HG02642 (cell line): ENCODE results near the gene SIRPG.
"Not testable (repeated sequence)": the region's sequence is repeated elsewhere in the genome, so short reads cannot be mapped to it uniquely, and the experiment has no call there.

ENCODE experiments used
- ATAC-seq: cut with Tn5 transposase; IDR thresholded peaks from one replicate; pipeline ENCODE4 v1.9.1; 2021; ENCODE audit warnings: mild to moderate bottlenecking; ENCODE audit not compliant: unreplicated experiment, poor library complexity

The SIRPG gene

DNA sequence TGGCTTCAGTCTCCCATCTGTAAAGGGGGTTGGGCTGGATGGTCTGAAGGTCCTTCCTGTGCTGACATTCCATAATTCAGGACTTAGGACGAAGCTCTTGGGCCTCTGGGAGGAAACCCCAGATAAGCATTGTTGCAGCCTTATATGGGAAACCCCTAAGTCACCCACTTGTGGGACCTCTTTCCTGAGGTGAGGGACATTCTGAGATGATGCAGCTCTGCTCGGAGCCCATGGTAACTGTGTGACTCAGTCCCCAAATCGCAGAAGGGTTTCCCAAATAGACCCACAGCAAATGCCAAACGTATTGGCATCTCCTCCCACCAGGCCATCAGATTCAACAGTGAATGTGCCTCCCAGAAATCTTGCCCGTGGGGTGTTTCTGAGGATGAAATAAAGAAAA lies 47.2 kb downstream of the SIRPG start:
- not testable (repeated sequence) for ATAC-seq

DNA sequence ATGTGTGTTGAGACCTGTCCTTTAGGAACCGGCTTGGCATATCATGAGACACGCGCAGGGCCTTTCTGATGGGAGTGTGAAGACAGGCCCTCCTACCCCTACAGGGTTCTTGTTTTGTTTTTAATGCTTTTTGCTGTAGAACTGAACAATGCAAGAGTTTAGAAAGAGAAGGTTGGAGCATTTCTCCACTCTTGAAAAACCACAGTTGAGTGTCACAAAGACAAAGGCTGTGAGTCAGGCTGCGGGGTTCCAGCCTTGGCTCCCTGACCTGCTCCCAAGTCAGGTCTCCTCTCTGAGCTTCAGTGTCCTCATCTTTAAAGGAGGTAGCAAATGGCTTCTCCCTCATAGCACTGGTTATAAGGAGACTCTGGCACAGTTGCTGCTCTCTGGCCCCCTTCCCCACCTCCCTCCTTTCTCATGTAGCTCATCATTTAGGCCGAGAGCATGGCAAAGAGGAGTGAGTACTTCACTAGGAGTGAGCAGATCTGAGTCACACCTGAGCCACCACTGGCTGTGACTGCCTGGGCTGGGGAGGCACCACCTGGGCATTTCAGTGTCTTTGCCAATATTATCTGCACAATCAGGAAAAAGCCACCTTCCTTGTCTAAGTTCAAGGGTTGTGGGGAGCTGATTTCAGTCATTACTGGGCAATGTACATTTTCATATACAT lies 48.8 kb downstream of the SIRPG start:
- not testable (repeated sequence) for ATAC-seq

DNA sequence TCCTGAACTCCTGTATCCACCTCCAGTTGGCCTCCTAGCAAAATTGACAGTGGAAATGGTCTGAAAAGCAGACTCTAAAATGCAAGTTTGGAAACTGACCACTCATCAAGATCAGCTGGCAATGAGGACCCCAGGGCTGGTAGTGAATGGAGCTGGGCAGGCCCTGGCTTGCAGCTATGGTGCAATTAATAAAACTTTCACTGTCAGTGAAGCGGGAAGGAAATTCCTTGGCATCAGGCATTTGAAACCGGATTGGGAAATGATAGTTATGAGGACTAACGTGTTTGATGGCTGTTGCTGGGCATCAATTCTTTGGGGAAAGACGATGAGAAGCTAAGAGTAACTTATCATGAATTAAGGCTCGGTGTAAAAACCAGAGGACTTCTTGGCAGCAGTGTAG lies 56.8 kb downstream of the SIRPG start:
- ATAC-seq, result no peak

DNA sequence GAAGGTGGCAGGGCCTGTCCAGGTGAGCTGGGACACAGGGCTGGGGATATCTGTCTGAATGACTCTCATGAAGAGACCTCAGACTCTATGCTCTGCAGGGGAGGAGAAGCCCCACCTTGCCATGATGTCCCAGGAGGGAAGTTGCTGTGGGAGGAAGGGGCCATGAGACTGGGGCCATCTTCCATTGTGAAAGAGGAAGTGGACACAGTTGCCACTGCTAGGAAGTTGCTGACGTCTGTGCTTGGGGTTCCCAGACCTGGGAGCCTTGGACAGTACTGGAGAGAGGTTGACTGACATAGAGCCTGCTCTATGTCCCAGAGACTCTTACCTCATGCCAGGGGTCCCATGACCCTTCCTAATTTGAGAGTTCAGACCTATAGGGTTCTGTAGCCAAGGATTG lies 62.2 kb downstream of the SIRPG start:
- no peak for ATAC-seq

DNA sequence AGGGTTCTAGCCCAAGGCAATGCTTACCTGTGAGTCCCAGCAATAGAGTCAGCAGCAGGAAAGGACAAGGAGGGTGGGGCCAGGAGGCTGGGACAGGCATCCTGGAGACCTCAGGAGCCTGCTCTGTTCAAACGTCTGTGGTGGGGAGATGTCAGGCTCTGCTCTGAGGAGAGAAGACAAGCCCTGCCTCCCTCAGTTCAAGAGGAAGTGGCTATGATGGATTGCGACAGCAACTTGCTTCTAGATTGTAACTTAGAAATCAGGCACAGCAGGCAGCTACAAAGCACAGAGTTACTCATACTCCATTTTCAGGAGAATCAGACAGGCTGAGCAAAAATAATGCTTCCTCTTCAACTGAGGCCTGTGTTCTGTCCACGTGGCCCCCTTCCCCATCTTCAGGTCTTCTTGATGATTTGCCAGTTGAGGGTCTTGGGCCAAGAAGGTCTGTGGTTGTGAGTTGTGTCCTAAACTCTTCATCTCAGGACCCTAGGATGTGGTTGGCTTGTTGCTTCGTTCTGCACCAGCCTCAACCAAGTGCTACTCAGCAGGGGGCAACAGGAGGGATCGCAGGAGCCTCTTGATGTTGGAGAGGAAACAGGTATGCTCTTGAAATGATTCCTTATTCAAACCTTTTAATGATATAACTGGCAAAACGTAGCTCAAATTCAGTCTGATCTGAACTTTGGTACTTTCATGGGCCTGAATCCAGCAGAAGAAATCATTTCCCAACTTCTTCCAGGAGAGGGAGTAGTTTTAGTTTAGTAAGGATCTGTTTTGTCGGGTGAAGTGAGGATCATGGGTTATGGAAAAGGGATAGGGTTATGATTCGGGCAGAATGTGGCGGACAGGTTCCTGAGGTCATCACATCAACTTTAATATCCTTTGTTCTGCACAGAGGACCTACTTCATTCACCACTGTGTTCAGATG lies 68.8 kb downstream of the SIRPG start:
- no peak for ATAC-seq

DNA sequence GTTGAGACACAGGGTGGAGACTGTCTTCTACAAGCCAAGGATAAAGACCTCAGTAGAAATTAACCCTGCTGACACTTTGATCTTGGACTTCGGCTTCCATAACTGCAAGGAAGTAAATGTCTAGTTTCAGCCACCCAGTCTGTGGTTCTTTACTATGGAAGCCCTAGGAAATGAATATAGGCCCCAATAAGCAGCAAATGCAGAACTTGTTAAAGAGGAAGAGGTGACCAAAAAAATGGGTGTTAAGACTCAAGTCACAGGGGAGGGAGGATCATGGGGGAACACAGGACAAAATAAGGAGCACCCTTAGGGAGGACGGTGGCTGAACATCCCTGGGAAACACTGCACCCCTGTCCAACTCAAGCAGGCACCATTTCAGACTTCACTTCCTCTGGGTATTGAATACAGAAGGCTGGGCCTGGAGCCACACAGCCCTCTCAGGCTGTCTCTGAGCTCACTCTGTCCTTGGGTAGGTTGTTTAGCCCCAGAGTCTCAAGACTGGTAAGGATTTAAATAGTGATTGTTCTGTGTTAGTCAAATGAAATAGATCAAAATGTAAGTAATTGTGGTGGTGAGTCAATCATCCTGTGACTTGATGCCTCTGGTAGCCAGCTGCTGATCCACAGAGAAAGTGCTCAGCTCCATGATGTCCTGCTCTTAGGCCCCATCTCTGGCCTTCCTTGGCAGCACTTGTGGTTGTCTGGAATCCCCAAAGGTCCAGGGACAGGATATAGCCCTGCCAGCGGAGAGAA lies 69.6 kb downstream of the SIRPG start:
- ATAC-seq, result no peak

DNA sequence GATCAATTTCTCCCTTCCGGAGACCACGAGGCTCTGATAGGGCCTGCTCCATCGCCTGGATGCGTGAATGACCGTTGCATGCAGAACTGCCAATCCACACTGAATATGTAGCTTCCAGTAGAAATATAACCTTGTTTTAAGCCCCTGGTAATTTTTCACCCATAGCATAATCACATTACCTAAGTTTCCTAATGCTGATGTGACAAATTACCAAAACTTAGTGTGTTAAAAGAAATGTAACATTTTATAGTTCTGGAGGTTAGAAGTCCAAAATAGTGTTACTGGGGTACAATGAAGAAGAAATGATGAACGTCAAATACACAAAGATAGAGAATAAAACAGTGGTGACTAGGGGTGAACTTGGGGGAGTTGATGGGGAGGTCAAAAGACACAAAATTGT lies 78.1 kb downstream of the SIRPG start:
- no peak for ATAC-seq
